ENCODE results near the gene PKNOX2. TPM values are rescaled to one million over a fixed set of nuclear protein-coding genes. Genes with fewer than 3 reads are reported as not detected.

The PKNOX2 gene
- total RNA-seq, 1 experiment from 2014 or later, result not detected

DNA sequence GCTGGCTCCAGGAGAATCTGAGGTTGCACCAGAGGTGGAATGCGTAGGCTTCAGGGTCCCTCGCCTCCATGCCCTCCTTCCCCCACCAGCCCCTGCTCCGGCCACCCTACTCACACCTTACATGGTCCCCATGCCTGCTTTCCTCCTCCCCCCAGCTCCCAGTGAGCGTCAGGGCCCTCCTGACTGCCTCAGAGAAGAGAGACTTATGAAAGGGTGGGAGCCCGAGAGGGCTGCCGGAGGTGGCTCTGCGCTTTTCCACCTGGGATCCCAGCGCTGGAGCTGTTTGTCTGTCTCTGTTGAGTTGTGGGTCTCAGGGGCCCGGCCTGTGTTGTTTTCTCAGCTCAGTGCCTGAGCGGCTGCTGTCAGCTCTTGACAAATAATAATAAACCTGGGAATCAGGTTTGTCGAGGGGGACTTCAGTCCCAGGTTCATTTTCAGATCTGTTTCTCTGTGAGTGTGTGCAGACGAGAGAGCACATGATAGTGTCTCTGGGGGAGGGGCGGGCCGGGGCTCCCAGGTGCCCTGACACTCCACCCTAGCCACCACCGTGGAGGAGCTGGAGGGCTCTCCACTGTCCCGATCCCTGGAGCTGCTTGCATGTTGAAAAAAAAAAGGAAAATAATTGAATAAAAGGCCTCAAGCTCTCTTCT lies 177.9 kb downstream of the PKNOX2 start:
- ChIA-PET POLR2A (no interaction called here), CTCF (interaction anchor here (0.6 to 0.9 kb wide), 3 partner anchors 84 to 251 kb away, joined by 3 to 4 read pairs (median 3); no protein-coding TSS in a partner anchor)
- Histone ChIP-seq H3K4me3 (ENCODE audit: low read depth, low read length) (no peak overlapping the region), H3K4me1 (no peaks in the 10 kb centered on the region), H3K27me3 (replicated peaks; ENCODE audit: control insufficient read depth, insufficient read depth, low read length) (peaks cover 1% of the 10 kb centered on the region; the same call in 1 of the 2 replicates), H3K36me3 (ENCODE audit: control insufficient read depth, insufficient read depth, low read length) (no peaks in the 10 kb centered on the region), H3K9me3 (no peaks in the 10 kb centered on the region)
- intact Hi-C loops (cut with micrococcal nuclease; ENCODE audit: unreplicated experiment), result no loop called here
- no TSS peak for BruUV-seq (replicated peaks)
- DNase-seq, result no peak
- TF ChIP-seq, protein P1, sequence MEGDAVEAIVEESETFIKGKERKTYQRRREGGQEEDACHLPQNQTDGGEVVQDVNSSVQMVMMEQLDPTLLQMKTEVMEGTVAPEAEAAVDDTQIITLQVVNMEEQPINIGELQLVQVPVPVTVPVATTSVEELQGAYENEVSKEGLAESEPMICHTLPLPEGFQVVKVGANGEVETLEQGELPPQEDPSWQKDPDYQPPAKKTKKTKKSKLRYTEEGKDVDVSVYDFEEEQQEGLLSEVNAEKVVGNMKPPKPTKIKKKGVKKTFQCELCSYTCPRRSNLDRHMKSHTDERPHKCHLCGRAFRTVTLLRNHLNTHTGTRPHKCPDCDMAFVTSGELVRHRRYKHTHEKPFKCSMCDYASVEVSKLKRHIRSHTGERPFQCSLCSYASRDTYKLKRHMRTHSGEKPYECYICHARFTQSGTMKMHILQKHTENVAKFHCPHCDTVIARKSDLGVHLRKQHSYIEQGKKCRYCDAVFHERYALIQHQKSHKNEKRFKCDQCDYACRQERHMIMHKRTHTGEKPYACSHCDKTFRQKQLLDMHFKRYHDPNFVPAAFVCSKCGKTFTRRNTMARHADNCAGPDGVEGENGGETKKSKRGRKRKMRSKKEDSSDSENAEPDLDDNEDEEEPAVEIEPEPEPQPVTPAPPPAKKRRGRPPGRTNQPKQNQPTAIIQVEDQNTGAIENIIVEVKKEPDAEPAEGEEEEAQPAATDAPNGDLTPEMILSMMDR (IDR thresholded peaks at IDR 0.05; ENCODE audit: insufficient read depth in 1 of 2, low read depth in 1 of 2, low read length in 1 of 2, severe bottlenecking in 1 of 2, unreplicated experiment in 1 of 2), result no peak
- H3K27ac Mint-ChIP-seq (ENCODE audit: unreplicated experiment), result no peak overlapping the region
- no peaks in the 10 kb centered on the region for H3K9me3 Mint-ChIP-seq (ENCODE audit: unreplicated experiment)
- no peaks in the 10 kb centered on the region for H3K4me1 Mint-ChIP-seq (ENCODE audit: low read depth, unreplicated experiment)
- H3K36me3 Mint-ChIP-seq (ENCODE audit: insufficient read depth, unreplicated experiment), result no peaks in the 10 kb centered on the region
- H3K27me3 Mint-ChIP-seq (ENCODE audit: insufficient read depth, unreplicated experiment), result peaks cover 34% of the 10 kb centered on the region
- no peak overlapping the region for H3K4me3 Mint-ChIP-seq (ENCODE audit: unreplicated experiment)

DNA sequence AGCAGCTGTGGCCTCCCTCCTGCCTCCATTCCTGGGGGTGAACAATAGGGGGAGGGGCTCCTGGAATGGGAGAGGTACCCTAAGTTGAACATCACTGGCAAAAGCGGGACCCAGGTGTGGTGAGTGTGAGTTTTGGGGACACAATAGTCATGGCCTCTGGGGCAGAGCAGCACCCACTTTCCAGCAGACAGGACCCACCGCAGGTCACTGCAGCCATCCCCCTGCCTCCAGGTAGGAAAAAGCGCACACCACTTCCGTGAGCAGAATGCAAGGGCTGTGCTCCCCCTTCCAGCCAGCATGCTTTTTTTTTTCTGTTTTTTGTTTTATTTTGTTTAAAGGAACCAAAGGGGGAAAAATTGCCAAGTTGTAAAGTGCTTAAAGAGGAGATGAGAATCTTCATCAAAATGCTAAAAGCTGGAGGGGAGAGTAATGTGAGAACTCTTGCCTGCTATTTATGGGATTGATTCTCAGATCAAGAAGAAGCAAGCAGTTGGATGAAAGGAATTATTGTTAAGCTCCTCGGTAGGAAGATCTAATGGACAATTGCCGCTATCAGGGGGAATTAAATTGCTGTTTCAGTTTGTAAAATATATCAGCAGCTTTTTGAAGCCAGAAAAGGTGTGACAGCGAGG lies 178.7 kb downstream of the PKNOX2 start:
- BruUV-seq (replicated peaks), result no TSS peak
- Histone ChIP-seq H3K9me3 (no peaks in the 10 kb centered on the region), H3K4me3 (ENCODE audit: low read depth, low read length) (no peak overlapping the region), H3K36me3 (ENCODE audit: control insufficient read depth, insufficient read depth, low read length) (no peaks in the 10 kb centered on the region), H3K4me1 (no peaks in the 10 kb centered on the region), H3K27me3 (replicated peaks; ENCODE audit: control insufficient read depth, insufficient read depth, low read length) (peaks cover 1% of the 10 kb centered on the region; the same call in 1 of the 2 replicates)
- Mint-ChIP-seq H3K4me1 (ENCODE audit: low read depth, unreplicated experiment) (no peaks in the 10 kb centered on the region), H3K27me3 (ENCODE audit: insufficient read depth, unreplicated experiment) (peaks cover 27% of the 10 kb centered on the region), H3K36me3 (ENCODE audit: insufficient read depth, unreplicated experiment) (no peaks in the 10 kb centered on the region), H3K9me3 (ENCODE audit: unreplicated experiment) (no peaks in the 10 kb centered on the region), H3K4me3 (ENCODE audit: unreplicated experiment) (no peak overlapping the region), H3K27ac (ENCODE audit: unreplicated experiment) (no peak overlapping the region)
- DNase-seq, result no peak
- POLR2A ChIA-PET, result no interaction called here
- CTCF ChIA-PET, result no interaction called here
- intact Hi-C loops (cut with micrococcal nuclease; ENCODE audit: unreplicated experiment), result no loop called here
- TF ChIP-seq, protein P1 (IDR thresholded peaks at IDR 0.05; ENCODE audit: insufficient read depth in 1 of 2, low read depth in 1 of 2, low read length in 1 of 2, severe bottlenecking in 1 of 2, unreplicated experiment in 1 of 2), result no peak

DNA sequence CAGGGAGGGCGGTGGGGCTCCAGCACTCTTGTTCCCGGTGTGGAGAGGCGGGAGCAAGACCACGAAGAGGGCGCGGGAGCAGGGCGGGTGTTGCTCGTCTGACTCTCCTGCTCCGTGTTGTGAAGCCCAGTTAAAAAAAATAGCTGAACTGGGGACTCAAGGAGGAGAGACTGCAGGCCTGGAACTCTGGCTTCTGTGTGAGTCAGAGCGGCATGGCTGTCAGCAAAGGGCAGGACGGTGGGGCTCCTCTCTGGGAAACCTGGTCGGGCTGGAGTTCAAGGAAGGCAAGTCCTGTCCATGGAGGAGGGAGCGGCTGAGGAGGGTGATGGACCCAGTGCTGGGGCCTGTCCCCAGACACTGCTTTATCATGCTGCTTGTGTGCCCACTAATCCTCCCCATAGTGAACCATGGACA lies 179.2 kb downstream of the PKNOX2 start:
- H3K27ac Mint-ChIP-seq (ENCODE audit: unreplicated experiment), result no peak overlapping the region
- Histone ChIP-seq H3K4me3 (ENCODE audit: low read depth, low read length) (no peak overlapping the region), H3K9me3 (no peaks in the 10 kb centered on the region), H3K4me1 (no peaks in the 10 kb centered on the region), H3K27me3 (replicated peaks; ENCODE audit: control insufficient read depth, insufficient read depth, low read length) (peaks cover 1% of the 10 kb centered on the region; the same call in 1 of the 2 replicates), H3K36me3 (ENCODE audit: control insufficient read depth, insufficient read depth, low read length) (no peaks in the 10 kb centered on the region)
- TF ChIP-seq, protein P1 (IDR thresholded peaks at IDR 0.05; ENCODE audit: insufficient read depth in 1 of 2, low read depth in 1 of 2, low read length in 1 of 2, severe bottlenecking in 1 of 2, unreplicated experiment in 1 of 2), result no peak
- POLR2A ChIA-PET, result no interaction called here
- H3K4me1 Mint-ChIP-seq (ENCODE audit: low read depth, unreplicated experiment), result no peaks in the 10 kb centered on the region
- H3K4me3 Mint-ChIP-seq (ENCODE audit: unreplicated experiment), result no peak overlapping the region
- BruUV-seq (replicated peaks), result no TSS peak
- no peaks in the 10 kb centered on the region for H3K9me3 Mint-ChIP-seq (ENCODE audit: unreplicated experiment)
- intact Hi-C loops (cut with micrococcal nuclease; ENCODE audit: unreplicated experiment), result no loop called here
- no peak for DNase-seq
- peaks cover 22% of the 10 kb centered on the region for H3K27me3 Mint-ChIP-seq (ENCODE audit: insufficient read depth, unreplicated experiment)
- CTCF ChIA-PET, result no interaction called here
- H3K36me3 Mint-ChIP-seq (ENCODE audit: insufficient read depth, unreplicated experiment), result no peaks in the 10 kb centered on the region

Data from Caco-2 (cell line).